GM19468 (cell line): ENCODE measurements around the gene ADK.

Experiments
- ATAC-seq: cut with Tn5 transposase; IDR thresholded peaks from one replicate; pipeline ENCODE4 v1.9.1; 2021; ENCODE audit warnings: mild to moderate bottlenecking, moderate library complexity, moderate number of reproducible peaks; ENCODE audit not compliant: unreplicated experiment; ENCODE audit errors: extremely low read depth

Gene ADK

GRCh38 chr10:74684462-74684861 lies 533.4 kb downstream of the ADK start:
- no peak for ATAC-seq

- no peak for ATAC-seq
These were observed 534.5 kb downstream of the ADK start for GRCh38 chr10:74685564-74685963.

DNA sequence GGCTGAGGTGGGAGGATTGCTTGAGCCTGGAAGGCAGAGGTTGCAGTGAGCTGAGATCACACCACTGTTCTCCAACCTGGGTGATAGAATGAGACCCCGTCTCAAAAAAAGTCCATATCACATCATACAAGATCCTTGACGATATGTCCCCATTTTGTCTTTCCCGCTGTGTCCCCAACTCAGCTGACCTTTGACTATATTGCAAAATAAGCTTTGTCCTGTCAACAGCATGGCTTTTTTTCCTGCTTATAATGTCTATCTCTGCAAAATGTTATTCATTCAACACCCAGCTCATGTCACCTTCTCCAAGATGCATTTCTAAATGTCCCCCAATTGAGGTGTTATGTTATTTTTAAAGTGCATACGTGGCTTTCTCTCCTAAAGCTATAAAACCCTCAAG lies 539.4 kb downstream of the ADK start:
- no peak for ATAC-seq

DNA sequence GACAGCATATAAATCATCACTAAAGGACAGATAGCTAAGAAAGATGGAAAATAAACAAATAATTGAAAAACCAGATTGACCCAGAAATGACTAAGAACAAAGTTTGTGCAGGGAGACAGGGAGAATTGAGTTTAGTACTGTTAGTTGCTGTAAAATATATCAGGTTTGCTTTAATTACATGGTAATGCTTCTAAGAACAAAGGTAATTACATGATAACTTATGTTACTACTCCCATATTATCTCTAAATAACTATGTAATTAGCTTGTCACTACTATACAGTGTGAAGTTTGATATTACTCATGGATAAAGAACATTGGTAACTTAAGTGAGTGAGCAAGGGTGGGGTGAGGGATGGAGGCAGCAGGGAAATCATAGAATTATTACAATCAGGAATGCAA lies 540.1 kb downstream of the ADK start:
- no peak for ATAC-seq

DNA sequence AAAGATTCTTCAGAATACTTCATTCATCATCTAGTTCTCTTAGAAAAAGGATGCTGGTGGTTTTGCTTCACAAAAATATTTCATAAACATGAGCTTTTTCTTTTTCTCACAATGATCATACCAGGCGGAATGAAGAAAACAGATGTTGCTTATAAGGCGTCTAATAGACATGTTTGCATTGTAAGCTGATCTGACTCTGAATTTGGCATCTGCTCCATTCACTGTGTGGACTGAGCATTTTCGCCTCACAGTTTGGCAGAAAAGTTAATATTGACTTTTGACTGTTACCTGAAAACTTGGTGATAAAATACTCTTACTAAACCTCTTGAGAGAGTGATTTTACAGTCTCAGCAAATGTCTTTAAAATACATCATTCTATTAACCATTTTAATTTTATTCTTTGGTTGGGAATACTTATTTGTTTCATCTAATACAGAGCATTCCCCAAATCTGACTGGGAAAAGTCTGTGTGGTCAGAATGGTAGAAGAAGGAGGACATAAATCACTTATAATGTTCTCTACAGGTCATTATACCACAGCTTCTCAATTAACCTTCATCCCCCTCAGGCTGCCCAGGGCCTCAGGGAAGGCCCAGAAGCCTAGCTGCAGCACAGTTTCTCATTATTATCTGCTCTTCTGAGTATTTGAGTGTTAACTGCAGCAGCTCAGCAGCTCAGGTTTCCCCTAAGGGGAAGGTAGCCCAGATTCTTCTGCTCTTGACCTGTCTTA lies 553.8 kb downstream of the ADK start:
- ATAC-seq = no peak

DNA sequence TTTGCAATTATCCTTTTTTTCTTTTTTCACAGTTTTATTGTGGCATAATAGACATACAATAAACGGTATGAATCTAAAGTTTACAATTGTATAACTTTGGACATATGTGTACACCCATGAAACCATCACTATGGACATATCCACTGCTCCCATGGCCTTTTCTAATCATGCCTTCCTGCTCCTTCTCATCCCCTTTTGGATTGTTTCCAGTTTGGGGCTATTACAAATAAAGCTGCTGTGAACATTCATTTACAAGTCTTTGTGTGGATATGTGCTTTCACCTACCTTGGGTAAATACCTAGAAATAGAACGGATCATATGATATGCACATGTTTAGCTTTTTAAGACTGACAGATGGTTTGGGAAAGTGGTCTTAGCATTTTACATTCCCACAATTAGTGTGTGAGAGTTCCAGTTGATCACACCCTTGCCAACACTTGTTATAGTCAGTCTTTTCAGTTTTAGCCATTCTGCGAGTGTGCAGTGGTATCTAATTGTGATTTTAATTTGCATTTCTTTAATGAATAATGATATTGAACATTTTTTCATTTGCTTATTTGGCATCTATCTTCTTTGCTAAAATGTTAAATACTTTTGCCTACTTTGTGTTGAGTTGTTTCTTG lies 554.4 kb downstream of the ADK start:
- no peak for ATAC-seq

- no peak for ATAC-seq
These were observed 555.9 kb downstream of the ADK start for GRCh38 chr10:74706966-74707365.

DNA sequence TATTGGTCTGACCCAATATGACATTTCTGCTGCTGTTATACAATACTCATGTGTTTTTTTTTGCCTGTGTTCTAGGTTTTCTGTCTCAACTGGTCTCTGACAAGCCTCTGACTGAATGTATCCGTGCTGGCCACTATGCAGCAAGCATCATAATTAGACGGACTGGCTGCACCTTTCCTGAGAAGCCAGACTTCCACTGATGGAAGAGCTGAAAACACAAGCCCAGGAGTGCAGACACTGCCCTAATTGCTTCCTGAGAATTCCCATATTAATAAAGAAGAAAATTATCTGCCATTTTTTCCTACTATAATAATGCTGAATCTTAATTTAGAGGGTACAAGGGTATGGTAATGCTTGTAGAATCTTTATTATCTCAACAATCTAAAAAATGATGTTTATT lies 557.2 kb downstream of the ADK start:
- no peak for ATAC-seq

- ATAC-seq = no peak
These were observed 567.2 kb downstream of the ADK start for GRCh38 chr10:74718208-74718607.

DNA sequence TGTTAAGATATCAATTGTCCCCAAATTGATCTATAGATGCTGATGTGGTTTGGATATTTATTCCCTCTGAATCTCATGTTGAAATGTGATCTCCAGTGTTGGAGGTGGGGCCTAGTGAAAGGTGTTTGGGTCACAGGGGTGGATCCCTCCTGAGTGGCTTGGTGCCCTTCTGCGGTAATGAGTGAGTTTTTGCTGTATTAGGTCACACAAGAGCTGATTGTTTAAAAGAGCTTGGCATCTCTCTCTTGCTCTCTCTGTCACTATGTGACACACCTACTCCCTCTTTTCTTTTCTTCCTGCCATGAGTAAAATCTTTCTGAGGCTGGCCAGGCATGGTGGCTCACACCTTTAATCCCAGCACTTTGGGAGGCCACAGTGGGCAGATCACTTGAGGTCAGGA lies 577.2 kb downstream of the ADK start:
- ATAC-seq = no peak

DNA sequence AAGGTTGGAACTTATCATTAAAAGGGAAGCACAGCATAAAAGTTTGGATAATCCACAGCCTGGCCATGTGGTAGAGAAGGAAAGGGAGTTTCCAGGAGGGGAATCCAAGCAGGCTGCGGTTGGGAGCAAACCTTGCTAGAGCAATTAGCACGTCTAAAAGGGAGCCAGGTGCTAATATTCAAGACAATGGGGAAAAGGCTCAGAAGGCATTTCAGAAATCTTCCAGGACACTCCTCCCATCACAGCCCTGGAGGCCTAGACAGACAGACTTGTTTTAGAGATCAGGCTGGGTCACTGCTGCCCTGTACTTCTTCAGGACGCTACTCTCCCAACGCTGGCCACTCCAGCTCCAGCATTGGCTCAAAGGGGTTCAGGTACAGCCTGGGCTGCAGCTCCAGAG lies 579.2 kb downstream of the ADK start:
- ATAC-seq = no peak

DNA sequence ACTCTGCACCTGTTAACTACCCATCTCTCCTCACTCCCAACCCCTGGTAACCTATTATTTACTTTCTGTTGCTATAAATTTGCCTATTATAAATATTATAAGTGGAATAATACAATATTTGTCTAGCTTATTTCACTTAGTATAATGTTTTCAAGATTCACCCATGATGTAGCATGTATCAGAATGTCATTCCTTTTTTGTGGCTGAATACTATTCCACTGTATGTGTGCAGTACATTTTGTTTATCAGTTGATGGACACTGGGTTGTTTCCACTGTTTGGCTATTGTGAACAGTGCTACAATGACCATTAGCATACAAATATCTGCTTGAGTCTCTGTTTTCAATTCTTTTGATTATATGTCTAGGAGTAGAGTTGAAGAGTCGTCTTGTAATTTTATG lies 582.6 kb downstream of the ADK start:
- ATAC-seq = no peak

GRCh38 chr10:74736029-74736428 lies 585.0 kb downstream of the ADK start:
- ATAC-seq = no peak

DNA sequence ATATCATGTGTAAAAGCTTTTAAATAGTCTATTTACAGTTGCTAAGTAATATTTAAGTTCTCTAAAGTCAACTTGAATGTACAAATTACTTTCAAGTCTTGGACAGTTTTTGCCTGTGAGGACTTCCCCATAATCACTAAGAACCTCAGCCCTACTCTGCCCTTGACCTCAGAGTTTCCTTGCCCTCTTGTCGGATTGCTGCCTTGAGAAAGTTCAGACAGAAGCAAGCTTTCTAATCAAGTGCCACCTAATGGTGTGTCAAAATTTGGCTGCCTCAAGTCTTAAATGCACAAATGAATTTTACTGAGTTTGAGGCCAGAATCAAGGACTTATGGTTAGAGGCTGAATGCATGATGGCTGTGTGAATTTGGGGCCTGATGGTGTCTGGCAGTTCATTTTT lies 587.0 kb downstream of the ADK start:
- ATAC-seq = no peak

- ATAC-seq = no peak
These were observed 587.5 kb downstream of the ADK start for GRCh38 chr10:74738542-74738941.

GRCh38 chr10:74738985-74739567 lies 588.1 kb downstream of the ADK start:
- ATAC-seq = peak; percentile 63

DNA sequence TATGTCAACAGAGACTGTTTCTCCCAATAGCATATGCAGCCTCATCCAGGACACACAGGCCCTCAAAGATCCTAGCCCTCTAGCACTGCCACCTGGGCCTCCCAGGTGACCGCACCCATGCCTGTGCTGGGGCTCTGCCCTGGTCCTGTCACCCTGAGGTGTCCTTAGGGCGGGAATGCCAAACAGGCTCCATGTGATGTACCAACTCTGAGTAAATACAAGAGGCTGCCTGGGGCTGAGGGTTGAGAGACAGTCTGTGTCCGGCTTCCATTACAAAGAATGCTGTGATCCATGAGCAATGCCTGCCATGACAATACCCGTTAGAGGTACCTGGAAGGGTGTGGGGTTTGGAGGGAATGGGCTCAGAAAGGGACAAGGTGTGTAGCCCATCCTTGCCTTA lies 592.4 kb downstream of the ADK start:
- no peak for ATAC-seq

- no peak for ATAC-seq
These were observed 594.4 kb downstream of the ADK start for GRCh38 chr10:74745449-74745848.

- no peak for ATAC-seq
These were observed 595.8 kb downstream of the ADK start for GRCh38 chr10:74746813-74747212.

DNA sequence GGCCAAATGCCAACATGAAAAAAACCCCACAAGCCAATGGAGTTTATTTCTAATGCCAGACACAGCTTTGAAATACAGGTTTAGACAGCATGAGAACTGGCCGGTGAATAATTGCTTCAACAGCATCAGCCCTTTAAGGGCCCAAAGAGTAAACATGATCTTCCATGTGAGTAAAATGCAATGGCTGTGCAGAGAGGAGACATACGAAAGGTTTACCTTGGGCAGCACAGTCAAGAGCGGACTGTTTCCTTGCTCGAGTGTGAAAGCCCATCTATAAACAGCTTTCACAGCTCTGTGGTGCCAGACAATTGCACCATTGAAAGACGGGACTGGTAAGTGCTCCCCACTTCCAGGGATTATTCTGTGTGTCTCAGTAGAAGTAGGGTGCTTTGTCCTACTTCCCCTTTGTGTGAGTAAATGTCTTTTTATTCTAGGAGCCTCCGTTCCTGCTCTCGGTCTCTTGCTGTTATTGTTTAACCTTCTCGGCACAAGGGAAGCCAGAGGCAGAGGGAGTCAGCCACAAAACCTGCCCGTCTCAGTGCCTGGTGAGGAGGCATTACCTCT lies 597.5 kb downstream of the ADK start:
- no peak for ATAC-seq

DNA sequence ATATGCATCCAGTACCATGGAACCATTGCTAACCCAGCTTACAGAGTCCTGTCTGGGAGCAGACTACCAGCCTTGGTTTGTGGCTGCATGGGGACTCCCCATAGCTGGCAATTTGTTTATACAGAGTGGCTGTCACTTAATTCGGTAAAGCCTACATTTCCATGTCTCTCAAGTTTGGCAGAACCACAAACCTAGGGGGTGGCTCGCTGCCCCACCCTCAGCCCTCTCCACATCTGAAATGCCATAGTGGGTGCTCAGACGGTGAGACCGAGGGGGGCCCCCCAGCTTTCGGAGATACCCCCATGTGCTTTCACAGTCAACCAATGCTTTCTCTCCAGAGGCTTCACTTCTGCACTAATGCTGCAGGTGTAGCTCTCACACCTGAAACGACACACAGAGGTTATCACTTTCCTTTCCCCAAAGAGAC lies 599.8 kb downstream of the ADK start:
- ATAC-seq = no peak
